ENCODE measurements around the gene CHCHD1. TPM values are rescaled to one million over a fixed set of nuclear protein-coding genes. Genes with fewer than 3 reads are reported as not detected.
A peak's percentile ranks its signal among the peaks of the same experiment; 100 is the strongest.
"Not testable (repeated sequence)": the region's sequence is repeated elsewhere in the genome, so short reads cannot be mapped to it uniquely, and the experiment has no call there.

Gene CHCHD1
- total and polyA plus RNA-seq, 2 experiments from 2014 or later = 40.6 to 187 TPM

DNA sequence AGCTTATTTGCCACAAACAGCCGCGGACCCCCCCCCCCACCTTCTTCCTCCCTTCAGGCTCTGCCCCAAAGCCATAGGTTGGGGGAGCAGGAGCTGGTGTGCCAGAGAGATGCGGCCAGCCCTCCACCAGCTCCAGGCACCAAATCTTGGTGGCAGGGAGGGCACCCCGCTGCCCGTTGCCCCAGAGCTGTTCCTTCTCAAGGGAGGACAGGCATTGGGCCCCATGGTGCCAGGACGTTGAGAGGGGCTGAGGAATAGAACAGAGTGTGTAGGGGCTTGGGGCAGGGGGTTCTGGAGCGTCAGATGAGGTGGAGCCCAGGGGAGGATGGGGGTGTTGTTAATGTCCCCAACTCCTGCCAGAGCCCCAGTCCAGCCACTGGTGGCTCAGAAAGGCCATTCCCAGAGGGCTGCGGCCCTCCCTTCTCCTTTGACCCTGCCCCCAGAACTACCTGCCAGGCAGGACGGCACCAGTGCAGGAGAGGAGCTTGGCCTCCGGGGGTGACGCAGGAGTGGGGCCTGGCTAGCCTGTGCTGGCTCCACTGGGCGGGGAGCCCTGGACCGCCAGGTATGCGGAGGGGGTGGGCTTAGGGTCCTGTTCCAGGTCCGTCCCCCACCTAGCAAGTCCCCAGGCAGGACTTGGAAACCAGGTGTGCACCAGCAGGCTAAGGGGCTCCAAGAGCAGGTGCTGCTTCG is 47.7 kb upstream of the CHCHD1 start (continued):
- TF ChIP-seq, protein P1, sequence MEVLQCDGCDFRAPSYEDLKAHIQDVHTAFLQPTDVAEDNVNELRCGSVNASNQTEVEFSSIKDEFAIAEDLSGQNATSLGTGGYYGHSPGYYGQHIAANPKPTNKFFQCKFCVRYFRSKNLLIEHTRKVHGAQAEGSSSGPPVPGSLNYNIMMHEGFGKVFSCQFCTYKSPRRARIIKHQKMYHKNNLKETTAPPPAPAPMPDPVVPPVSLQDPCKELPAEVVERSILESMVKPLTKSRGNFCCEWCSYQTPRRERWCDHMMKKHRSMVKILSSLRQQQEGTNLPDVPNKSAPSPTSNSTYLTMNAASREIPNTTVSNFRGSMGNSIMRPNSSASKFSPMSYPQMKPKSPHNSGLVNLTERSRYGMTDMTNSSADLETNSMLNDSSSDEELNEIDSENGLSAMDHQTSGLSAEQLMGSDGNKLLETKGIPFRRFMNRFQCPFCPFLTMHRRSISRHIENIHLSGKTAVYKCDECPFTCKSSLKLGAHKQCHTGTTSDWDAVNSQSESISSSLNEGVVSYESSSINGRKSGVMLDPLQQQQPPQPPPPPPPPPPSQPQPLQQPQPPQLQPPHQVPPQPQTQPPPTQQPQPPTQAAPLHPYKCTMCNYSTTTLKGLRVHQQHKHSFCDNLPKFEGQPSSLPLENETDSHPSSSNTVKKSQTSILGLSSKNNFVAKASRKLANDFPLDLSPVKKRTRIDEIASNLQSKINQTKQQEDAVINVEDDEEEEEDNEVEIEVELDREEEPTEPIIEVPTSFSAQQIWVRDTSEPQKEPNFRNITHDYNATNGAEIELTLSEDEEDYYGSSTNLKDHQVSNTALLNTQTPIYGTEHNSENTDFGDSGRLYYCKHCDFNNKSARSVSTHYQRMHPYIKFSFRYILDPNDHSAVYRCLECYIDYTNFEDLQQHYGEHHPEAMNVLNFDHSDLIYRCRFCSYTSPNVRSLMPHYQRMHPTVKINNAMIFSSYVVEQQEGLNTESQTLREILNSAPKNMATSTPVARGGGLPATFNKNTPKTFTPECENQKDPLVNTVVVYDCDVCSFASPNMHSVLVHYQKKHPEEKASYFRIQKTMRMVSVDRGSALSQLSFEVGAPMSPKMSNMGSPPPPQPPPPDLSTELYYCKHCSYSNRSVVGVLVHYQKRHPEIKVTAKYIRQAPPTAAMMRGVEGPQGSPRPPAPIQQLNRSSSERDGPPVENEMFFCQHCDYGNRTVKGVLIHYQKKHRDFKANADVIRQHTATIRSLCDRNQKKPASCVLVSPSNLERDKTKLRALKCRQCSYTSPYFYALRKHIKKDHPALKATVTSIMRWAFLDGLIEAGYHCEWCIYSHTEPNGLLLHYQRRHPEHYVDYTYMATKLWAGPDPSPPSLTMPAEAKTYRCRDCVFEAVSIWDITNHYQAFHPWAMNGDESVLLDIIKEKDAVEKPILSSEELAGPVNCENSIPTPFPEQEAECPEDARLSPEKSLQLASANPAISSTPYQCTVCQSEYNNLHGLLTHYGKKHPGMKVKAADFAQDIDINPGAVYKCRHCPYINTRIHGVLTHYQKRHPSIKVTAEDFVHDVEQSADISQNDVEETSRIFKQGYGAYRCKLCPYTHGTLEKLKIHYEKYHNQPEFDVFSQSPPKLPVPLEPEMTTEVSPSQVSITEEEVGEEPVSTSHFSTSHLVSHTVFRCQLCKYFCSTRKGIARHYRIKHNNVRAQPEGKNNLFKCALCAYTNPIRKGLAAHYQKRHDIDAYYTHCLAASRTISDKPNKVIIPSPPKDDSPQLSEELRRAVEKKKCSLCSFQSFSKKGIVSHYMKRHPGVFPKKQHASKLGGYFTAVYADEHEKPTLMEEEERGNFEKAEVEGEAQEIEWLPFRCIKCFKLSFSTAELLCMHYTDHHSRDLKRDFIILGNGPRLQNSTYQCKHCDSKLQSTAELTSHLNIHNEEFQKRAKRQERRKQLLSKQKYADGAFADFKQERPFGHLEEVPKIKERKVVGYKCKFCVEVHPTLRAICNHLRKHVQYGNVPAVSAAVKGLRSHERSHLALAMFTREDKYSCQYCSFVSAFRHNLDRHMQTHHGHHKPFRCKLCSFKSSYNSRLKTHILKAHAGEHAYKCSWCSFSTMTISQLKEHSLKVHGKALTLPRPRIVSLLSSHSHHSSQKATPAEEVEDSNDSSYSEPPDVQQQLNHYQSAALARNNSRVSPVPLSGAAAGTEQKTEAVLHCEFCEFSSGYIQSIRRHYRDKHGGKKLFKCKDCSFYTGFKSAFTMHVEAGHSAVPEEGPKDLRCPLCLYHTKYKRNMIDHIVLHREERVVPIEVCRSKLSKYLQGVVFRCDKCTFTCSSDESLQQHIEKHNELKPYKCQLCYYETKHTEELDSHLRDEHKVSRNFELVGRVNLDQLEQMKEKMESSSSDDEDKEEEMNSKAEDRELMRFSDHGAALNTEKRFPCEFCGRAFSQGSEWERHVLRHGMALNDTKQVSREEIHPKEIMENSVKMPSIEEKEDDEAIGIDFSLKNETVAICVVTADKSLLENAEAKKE (CRISPR knock-in tag; IDR thresholded peaks at IDR 0.05) = no peak
- no peak for TF ChIP-seq NANOG (IDR thresholded peaks at IDR 0.05; ENCODE audit: borderline replicate concordance)

DNA sequence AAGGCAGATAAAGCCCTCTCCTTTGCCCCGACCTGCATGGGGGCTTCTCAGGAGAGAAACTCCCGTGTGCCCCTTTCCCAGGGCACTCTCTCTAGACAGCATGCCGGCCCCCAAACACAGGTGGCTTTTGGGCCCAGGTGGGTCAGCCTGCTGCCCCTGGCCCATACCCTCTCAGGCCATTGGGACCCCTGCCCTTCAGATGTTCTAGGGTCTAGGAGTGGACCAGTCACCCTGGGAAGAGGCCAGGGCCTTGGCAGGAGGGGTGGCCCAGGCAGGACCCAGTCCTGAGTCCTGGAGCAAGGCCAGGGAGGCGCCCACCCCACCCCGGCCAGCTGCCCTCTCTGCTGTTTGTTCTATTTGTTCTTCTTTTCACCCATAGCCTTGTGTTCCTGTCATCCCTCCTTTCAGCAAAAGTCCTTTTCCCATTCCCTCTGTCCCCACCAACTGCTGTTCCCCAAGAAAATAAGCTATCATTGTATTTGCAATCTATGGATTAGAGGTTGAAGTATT is 47.0 kb upstream of the CHCHD1 start:
- TF ChIP-seq POLR2AphosphoS5 (IDR thresholded peaks at IDR 0.05; ENCODE audit: low read depth) = no peak
- TF ChIP-seq, protein P2, sequence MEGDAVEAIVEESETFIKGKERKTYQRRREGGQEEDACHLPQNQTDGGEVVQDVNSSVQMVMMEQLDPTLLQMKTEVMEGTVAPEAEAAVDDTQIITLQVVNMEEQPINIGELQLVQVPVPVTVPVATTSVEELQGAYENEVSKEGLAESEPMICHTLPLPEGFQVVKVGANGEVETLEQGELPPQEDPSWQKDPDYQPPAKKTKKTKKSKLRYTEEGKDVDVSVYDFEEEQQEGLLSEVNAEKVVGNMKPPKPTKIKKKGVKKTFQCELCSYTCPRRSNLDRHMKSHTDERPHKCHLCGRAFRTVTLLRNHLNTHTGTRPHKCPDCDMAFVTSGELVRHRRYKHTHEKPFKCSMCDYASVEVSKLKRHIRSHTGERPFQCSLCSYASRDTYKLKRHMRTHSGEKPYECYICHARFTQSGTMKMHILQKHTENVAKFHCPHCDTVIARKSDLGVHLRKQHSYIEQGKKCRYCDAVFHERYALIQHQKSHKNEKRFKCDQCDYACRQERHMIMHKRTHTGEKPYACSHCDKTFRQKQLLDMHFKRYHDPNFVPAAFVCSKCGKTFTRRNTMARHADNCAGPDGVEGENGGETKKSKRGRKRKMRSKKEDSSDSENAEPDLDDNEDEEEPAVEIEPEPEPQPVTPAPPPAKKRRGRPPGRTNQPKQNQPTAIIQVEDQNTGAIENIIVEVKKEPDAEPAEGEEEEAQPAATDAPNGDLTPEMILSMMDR (conservative IDR thresholded peaks at IDR 0.05; ENCODE audit: low read depth in 2 of 2) = no peak
- Histone ChIP-seq H3K36me3 (ENCODE audit: insufficient read depth) (no peaks in the 10 kb centered on the region), H3K4me1 (ENCODE audit: insufficient read depth) (peaks cover 12% of the 10 kb centered on the region), H3K4me2 (no peak overlapping the region), H3K4me3 (no peak overlapping the region), H3K27me3 (ENCODE audit: insufficient read depth) (no peaks in the 10 kb centered on the region), H3K79me2 (replicated peaks; ENCODE audit: insufficient read depth) (peaks cover 8% of the 10 kb centered on the region), H4K20me1 (replicated peaks; ENCODE audit: insufficient read depth) (no peaks in the 10 kb centered on the region), H3F3A (replicated peaks; ENCODE audit: low read depth) (peaks cover 15% of the 10 kb centered on the region; the same call in 1 of the 2 replicates), H2AFZ (no peak overlapping the region), H3K27ac (ENCODE audit: low read depth) (no peak overlapping the region), H3K9me2 (ENCODE audit: insufficient read depth) (no peaks in the 10 kb centered on the region)
- Mint-ChIP-seq H3K27ac (no peak overlapping the region), H3K4me1 (0 out of 3 replicates have a peak, but pooled peaks cover 3% of the 10 kb centered on the region), H3K4me3 (no peak overlapping the region), H3K27me3 (ENCODE audit: insufficient read depth, low read depth, poor library complexity) (peaks cover 6% of the 10 kb centered on the region), H3K36me3 (ENCODE audit: low read depth) (peaks cover 10% of the 10 kb centered on the region; the same call in 1 of the 3 replicates), H3K9me3 (no peaks in the 10 kb centered on the region)
- DNase-seq (ENCODE audit: low spot score) (no peak), ATAC-seq (no peak)

DNA sequence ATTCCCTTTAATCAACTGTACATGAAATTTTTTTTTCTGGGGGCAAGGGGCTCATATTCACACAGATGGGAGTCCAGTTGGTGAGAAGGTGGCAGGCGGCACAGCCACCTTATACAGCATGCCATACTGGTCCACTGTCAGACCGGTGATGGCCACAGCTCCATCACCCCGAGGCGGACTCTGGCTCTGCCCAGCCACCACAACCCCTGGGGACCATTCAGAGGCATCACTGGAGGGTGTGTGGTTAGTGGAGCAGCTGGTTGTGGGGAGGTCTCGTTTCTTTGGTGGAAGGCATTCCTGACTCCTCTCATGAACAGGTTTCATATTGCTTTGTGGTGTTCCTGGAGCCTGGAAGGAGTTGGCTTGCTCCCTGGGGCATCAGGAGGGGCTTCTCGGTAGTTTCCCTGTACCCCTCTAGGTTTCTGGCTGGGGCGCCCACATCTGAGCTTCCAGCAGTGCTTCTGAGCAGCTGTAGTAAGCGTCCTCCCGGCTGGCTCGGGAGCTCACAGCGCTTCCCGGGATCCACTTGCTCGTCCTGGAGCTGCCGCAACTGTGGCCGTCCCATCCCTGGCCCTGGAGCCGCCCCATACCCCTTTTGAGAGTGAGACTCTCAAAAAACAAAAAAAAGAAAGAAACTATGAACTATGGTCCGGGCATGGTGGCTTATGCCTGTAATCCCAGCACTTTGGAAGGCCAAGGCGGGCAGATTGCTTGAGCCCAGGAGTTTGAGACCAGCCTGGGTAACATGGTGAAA is 41.2 kb upstream of the CHCHD1 start:
- H3K9me2 ChIP-seq (ENCODE audit: insufficient read depth); H3K27me3 ChIP-seq (ENCODE audit: insufficient read depth); H3K27ac Mint-ChIP-seq; H3K36me3 Mint-ChIP-seq (ENCODE audit: low read depth); H3K9me3 Mint-ChIP-seq; DNase-seq (ENCODE audit: low spot score); ATAC-seq; H3K27me3 Mint-ChIP-seq (ENCODE audit: insufficient read depth, low read depth, poor library complexity); H3K4me3 Mint-ChIP-seq; H3K4me2 ChIP-seq; H3K36me3 ChIP-seq (ENCODE audit: insufficient read depth); H3K4me3 ChIP-seq; H2AFZ ChIP-seq; H4K20me1 ChIP-seq (replicated peaks; ENCODE audit: insufficient read depth): not testable (repeated sequence)
- Histone ChIP-seq H3K4me1 (ENCODE audit: insufficient read depth) (peaks cover 19% of the 10 kb centered on the region), H3K79me2 (replicated peaks; ENCODE audit: insufficient read depth) (peaks cover 14% of the 10 kb centered on the region), H3K27ac (ENCODE audit: low read depth) (0 out of 2 replicates have a peak overlapping the region, but pooled peaks have one; percentile 91), H3F3A (replicated peaks; ENCODE audit: low read depth) (peaks cover 16% of the 10 kb centered on the region)
- peaks cover 24% of the 10 kb centered on the region for H3K4me1 Mint-ChIP-seq
